NB4 (cell line): Measurements from ENCODE around the gene IP6K2.

Experiments used
- POLR2A ChIP-seq: IDR thresholded peaks from 2 replicates; pipeline ENCODE4 v1.6.1; 2011; ENCODE audit warnings: mild to moderate bottlenecking; ENCODE audit not compliant: insufficient read length; ENCODE audit errors: extremely low read depth
- TF ChIP-seq, protein P1 (sequence below): IDR thresholded peaks from one replicate; pipeline ENCODE4 v1.5.1; 2012; ENCODE audit warnings: low read depth, low read length

- TF ChIP-seq POLR2A = no peak
- TF ChIP-seq, protein P1, sequence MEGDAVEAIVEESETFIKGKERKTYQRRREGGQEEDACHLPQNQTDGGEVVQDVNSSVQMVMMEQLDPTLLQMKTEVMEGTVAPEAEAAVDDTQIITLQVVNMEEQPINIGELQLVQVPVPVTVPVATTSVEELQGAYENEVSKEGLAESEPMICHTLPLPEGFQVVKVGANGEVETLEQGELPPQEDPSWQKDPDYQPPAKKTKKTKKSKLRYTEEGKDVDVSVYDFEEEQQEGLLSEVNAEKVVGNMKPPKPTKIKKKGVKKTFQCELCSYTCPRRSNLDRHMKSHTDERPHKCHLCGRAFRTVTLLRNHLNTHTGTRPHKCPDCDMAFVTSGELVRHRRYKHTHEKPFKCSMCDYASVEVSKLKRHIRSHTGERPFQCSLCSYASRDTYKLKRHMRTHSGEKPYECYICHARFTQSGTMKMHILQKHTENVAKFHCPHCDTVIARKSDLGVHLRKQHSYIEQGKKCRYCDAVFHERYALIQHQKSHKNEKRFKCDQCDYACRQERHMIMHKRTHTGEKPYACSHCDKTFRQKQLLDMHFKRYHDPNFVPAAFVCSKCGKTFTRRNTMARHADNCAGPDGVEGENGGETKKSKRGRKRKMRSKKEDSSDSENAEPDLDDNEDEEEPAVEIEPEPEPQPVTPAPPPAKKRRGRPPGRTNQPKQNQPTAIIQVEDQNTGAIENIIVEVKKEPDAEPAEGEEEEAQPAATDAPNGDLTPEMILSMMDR = no peak
Observed at GRCh38 chr3:48680811-48681540, 36.0 kb downstream of the IP6K2 start.
